HEK293 (cell line): ENCODE data around the gene PRF1.

Experiments used
- CTCF ChIA-PET: fragments of 350-600 bp; formaldehyde crosslinking; extraction: SDS; loops from one replicate; lab custom pipeline; 2021; ENCODE audit warnings: antibody characterized with exemption; lab: Yijun Ruan, JAX
- POLR2A ChIA-PET: fragments of 300-600 bp; formaldehyde crosslinking; extraction: SDS; loops from one replicate; lab custom pipeline; 2020; ENCODE audit warnings: antibody characterized with exemption, inconsistent platforms; lab: Yijun Ruan, JAX
- H3K27ac ChIP-seq: fragments of 200-500 bp; sonication (Bioruptor generic); 2 replicates; pipeline ENCODE4 v1.5.1; 2014; ENCODE audit warnings: low read depth, low read length, control low read depth, inconsistent platforms; ENCODE audit errors: extremely low read depth
- H3K36me3 ChIP-seq, 2 experiments: fragments of 200-500 bp in 1 of 2; sonication (Bioruptor generic) in 1 of 2; 1 replicate in 1 of 2; 2 replicates in 1 of 2; pipeline ENCODE4 v1.5.1; 2014 to 2017; ENCODE audit warnings: inconsistent platforms in 2 of 2, low read length in 2 of 2; ENCODE audit not compliant: control insufficient read depth in 2 of 2, insufficient read depth in 1 of 2
- H3K4me1 ChIP-seq: fragments of 200-500 bp; sonication (Bioruptor generic); 2 replicates; pipeline ENCODE4 v1.5.1; 2014; ENCODE audit warnings: mild to moderate bottlenecking, low read length, inconsistent platforms; ENCODE audit not compliant: control insufficient read depth, insufficient read depth
- H3K4me3 ChIP-seq: 2 replicates; pipeline ENCODE4 v1.5.1; 2011; ENCODE audit warnings: low read depth, mild to moderate bottlenecking, control low read depth, low read length, moderate library complexity
- H3K9me3 ChIP-seq: fragments of 200-500 bp; sonication (Bioruptor generic); 2 replicates; pipeline ENCODE4 v1.5.1; 2014; ENCODE audit warnings: low read depth, low read length, inconsistent platforms; ENCODE audit not compliant: control insufficient read depth, insufficient read depth
- EGR2 ChIP-seq: fragments of 450-650 bp; formaldehyde crosslinking; IDR thresholded peaks from 2 replicates; pipeline ENCODE4 v1.5.1; 2016; ENCODE audit warnings: low read depth, missing biosample characterization, missing genetic modification characterization
- PRDM10 ChIP-seq: fragments of 450-650 bp; formaldehyde crosslinking; IDR thresholded peaks from 2 replicates; pipeline ENCODE4 v1.5.1; 2016; ENCODE audit warnings: missing biosample characterization, missing genetic modification characterization
- RBAK ChIP-seq: fragments of 450-650 bp; formaldehyde crosslinking; IDR thresholded peaks from 2 replicates; pipeline ENCODE4 v1.5.1; 2016; ENCODE audit warnings: missing biosample characterization, missing genetic modification characterization
- ZFHX2 ChIP-seq: fragments of 450-650 bp; formaldehyde crosslinking; conservative IDR thresholded peaks from 2 replicates; pipeline ENCODE4 v1.5.1; 2016; ENCODE audit warnings: missing biosample characterization, missing genetic modification characterization
- ZFP37 ChIP-seq: fragments of 450-650 bp; formaldehyde crosslinking; IDR thresholded peaks from 2 replicates; pipeline ENCODE4 v1.5.1; 2016; ENCODE audit warnings: missing biosample characterization, missing genetic modification characterization
- ZNF121 ChIP-seq: fragments of 450-650 bp; formaldehyde crosslinking; IDR thresholded peaks from 2 replicates; pipeline ENCODE4 v1.5.1; 2016; ENCODE audit warnings: missing biosample characterization, missing genetic modification characterization
- ZNF174 ChIP-seq: fragments of 450-650 bp; formaldehyde crosslinking; IDR thresholded peaks from 2 replicates; pipeline ENCODE4 v1.5.0; 2017; ENCODE audit warnings: missing biosample characterization, mild to moderate bottlenecking, missing genetic modification characterization
- ZNF184 ChIP-seq: fragments of 450-650 bp; IDR thresholded peaks from 2 replicates; pipeline ENCODE4 v1.5.1; 2018; ENCODE audit warnings: missing biosample characterization, mild to moderate bottlenecking, missing genetic modification characterization
- ZNF202 ChIP-seq: fragments of 450-650 bp; formaldehyde crosslinking; IDR thresholded peaks from 2 replicates; pipeline ENCODE4 v1.5.1; 2016; ENCODE audit warnings: missing biosample characterization, missing genetic modification characterization, borderline replicate concordance
- ZNF211 ChIP-seq: fragments of 450-650 bp; formaldehyde crosslinking; IDR thresholded peaks from 2 replicates; pipeline ENCODE4 v1.5.1; 2016; ENCODE audit warnings: low read depth, missing biosample characterization, missing genetic modification characterization
- ZNF24 ChIP-seq: fragments of 450-650 bp; formaldehyde crosslinking; IDR thresholded peaks from 2 replicates; pipeline ENCODE4 v1.5.1; 2016; ENCODE audit warnings: missing biosample characterization, missing genetic modification characterization
- ZNF423 ChIP-seq: fragments of 450-650 bp; formaldehyde crosslinking; IDR thresholded peaks from 2 replicates; pipeline ENCODE4 v1.5.1; 2016; ENCODE audit warnings: missing biosample characterization, missing genetic modification characterization
- ZNF473 ChIP-seq: fragments of 450-650 bp; formaldehyde crosslinking; IDR thresholded peaks from 2 replicates; pipeline ENCODE4 v1.5.1; 2017; ENCODE audit warnings: missing biosample characterization, missing genetic modification characterization
- ZNF561 ChIP-seq: fragments of 450-650 bp; IDR thresholded peaks from 2 replicates; pipeline ENCODE4 v1.5.1; 2018; ENCODE audit warnings: missing biosample characterization, missing genetic modification characterization, borderline replicate concordance
- ZNF596 ChIP-seq: fragments of 450-650 bp; IDR thresholded peaks from 2 replicates; pipeline ENCODE4 v1.5.0; 2018; ENCODE audit warnings: missing biosample characterization, mild to moderate bottlenecking, missing genetic modification characterization, moderate library complexity
- ZNF677 ChIP-seq: fragments of 450-650 bp; IDR thresholded peaks from 2 replicates; pipeline ENCODE4 v1.5.0; 2018; ENCODE audit warnings: missing biosample characterization, mild to moderate bottlenecking, missing genetic modification characterization, moderate library complexity
- ZNF692 ChIP-seq: fragments of 450-650 bp; formaldehyde crosslinking; IDR thresholded peaks from 2 replicates; pipeline ENCODE4 v1.5.1; 2016; ENCODE audit warnings: missing biosample characterization, missing genetic modification characterization
- ZNF701 ChIP-seq: fragments of 450-650 bp; formaldehyde crosslinking; IDR thresholded peaks from 2 replicates; pipeline ENCODE4 v1.5.1; 2016; ENCODE audit warnings: missing biosample characterization, missing genetic modification characterization

The PRF1 gene

GRCh38 chr10:70599319-70599718 lies 3.2 kb downstream of the PRF1 start:
- Histone ChIP-seq H3K27ac (no peak overlapping the region), H3K9me3 (no peaks in the 10 kb centered on the region), H3K36me3 (no peaks in the 10 kb centered on the region), H3K4me1 (no peaks in the 10 kb centered on the region), H3K4me3 (no peak overlapping the region)
- ChIA-PET POLR2A (no interaction called here), CTCF (no interaction called here)
- TF ChIP-seq ZNF473 (tag by site-specific recombination) (no peak), ZNF121 (tag by site-specific recombination) (0 out of 2 replicates have a peak, but pooled peaks have one; percentile 28), PRDM10 (tag by site-specific recombination) (no peak), ZFP37 (tag by site-specific recombination) (no peak)

- H3K4me1 ChIP-seq: no peaks in the 10 kb centered on the region
- CTCF ChIA-PET: no interaction called here
- no peak overlapping the region for H3K27ac ChIP-seq
- no peak for TF ChIP-seq ZNF692 (tag by site-specific recombination)
- no peak for TF ChIP-seq ZNF24 (tag by site-specific recombination)
- TF ChIP-seq ZNF701: no peak
- TF ChIP-seq ZFHX2 (tag by site-specific recombination): peak; percentile 42
- TF ChIP-seq ZNF596 (tag by site-specific recombination): no peak
- peak; percentile 61; the same call in 1 of the 2 replicates for TF ChIP-seq EGR2 (tag by site-specific recombination)
- TF ChIP-seq RBAK: no peak
- no peak for TF ChIP-seq ZNF211 (tag by site-specific recombination)
- no peak for TF ChIP-seq ZNF423 (tag by site-specific recombination)
- H3K9me3 ChIP-seq: no peaks in the 10 kb centered on the region
- no peaks in the 10 kb centered on the region for H3K36me3 ChIP-seq
- POLR2A ChIA-PET: no interaction called here
- no peak overlapping the region for H3K4me3 ChIP-seq
Measured at GRCh38 chr10:70598857-70599295, 3.7 kb downstream of the PRF1 start.

GRCh38 chr10:70597856-70598815 lies 4.4 kb downstream of the PRF1 start:
- no peaks in the 10 kb centered on the region for H3K36me3 ChIP-seq
- H3K9me3 ChIP-seq: no peaks in the 10 kb centered on the region
- no peak for TF ChIP-seq ZNF184
- TF ChIP-seq ZNF561: no peak
- TF ChIP-seq ZNF174 (tag by site-specific recombination): no peak
- TF ChIP-seq ZNF202 (tag by site-specific recombination): no peak
- TF ChIP-seq ZNF677: no peak
- TF ChIP-seq, all 188 proteins: peak for 0
- Histone ChIP-seq H3K4me3 (no peak overlapping the region), H3K27ac (no peak overlapping the region), H3K4me1 (no peaks in the 10 kb centered on the region)
- CTCF ChIA-PET: interaction anchor here (0.5 to 1.8 kb wide), 4 partner anchors 13 to 161 kb away, joined by 3 to 8 read pairs (median 4); no protein-coding TSS in a partner anchor
- POLR2A ChIA-PET: interaction anchor here (0.6 kb wide), 1 partner anchor 226 kb away, joined by 3 read pairs; no protein-coding TSS in a partner anchor
